GM19351 (cell line): ENCODE measurements around the gene RET.
"Not testable (repeated sequence)": the region's sequence is repeated elsewhere in the genome, so short reads cannot be mapped to it uniquely, and the experiment has no call there.

Experiments used
- ATAC-seq: cut with Tn5 transposase; IDR thresholded peaks from one replicate; pipeline ENCODE4 v1.9.1; 2021; ENCODE audit warnings: mild to moderate bottlenecking, moderate library complexity; ENCODE audit not compliant: unreplicated experiment

Gene RET

GRCh38 chr10:43076311-43076875, 476 bp upstream of the RET start:
- no peak for ATAC-seq

GRCh38 chr10:43077421-43078171, 727 bp downstream of the RET start:
- no peak for ATAC-seq

GRCh38 chr10:43078175-43078985, 1.5 kb downstream of the RET start:
- no peak for ATAC-seq

- ATAC-seq: no peak
Observed at GRCh38 chr10:43078986-43079273, 2.1 kb downstream of the RET start.

- ATAC-seq: no peak
Observed at GRCh38 chr10:43079856-43080255, 3.0 kb downstream of the RET start.

- no peak for ATAC-seq
Observed at GRCh38 chr10:43082087-43082486, 5.2 kb downstream of the RET start.

GRCh38 chr10:43082746-43083145, 5.9 kb downstream of the RET start:
- ATAC-seq: no peak

GRCh38 chr10:43083764-43084163, 6.9 kb downstream of the RET start:
- ATAC-seq: no peak

GRCh38 chr10:43084812-43085211, 7.9 kb downstream of the RET start:
- no peak for ATAC-seq

- no peak for ATAC-seq
Observed at GRCh38 chr10:43086321-43086942, 9.6 kb downstream of the RET start.

- no peak for ATAC-seq
Observed at GRCh38 chr10:43089519-43089918, 12.7 kb downstream of the RET start.

- no peak for ATAC-seq
Observed at GRCh38 chr10:43090188-43090587, 13.3 kb downstream of the RET start.

- no peak for ATAC-seq
Observed at GRCh38 chr10:43090664-43091063, 13.8 kb downstream of the RET start.

GRCh38 chr10:43091846-43092245, 15.0 kb downstream of the RET start:
- ATAC-seq: no peak

- ATAC-seq: no peak
Observed at GRCh38 chr10:43093423-43094076, 16.7 kb downstream of the RET start.

- no peak for ATAC-seq
Observed at GRCh38 chr10:43094085-43094484, 17.2 kb downstream of the RET start.

GRCh38 chr10:43099339-43099738, 22.5 kb downstream of the RET start:
- not testable (repeated sequence) for ATAC-seq

- ATAC-seq: no peak
Observed at GRCh38 chr10:43099928-43100327, 23.1 kb downstream of the RET start.

- no peak for ATAC-seq
Observed at GRCh38 chr10:43100366-43100765, 23.5 kb downstream of the RET start.

GRCh38 chr10:43102063-43102828, 25.4 kb downstream of the RET start:
- ATAC-seq: no peak
